ENCODE data around the gene PCCA.

Gene PCCA

GRCh38 chr13:100403675-100404074 lies 314.8 kb downstream of the PCCA start:
- Histone ChIP-seq H3K36me3 (ENCODE audit: control insufficient read depth, insufficient read depth, low read length) (no peaks in the 10 kb centered on the region; the same call in 1 of the 2 replicates), H3K9ac (ENCODE audit: low read depth, low read length) (no peak overlapping the region), H3K27ac (ENCODE audit: low read depth, low read length) (no peak overlapping the region), H3K4me3 (ENCODE audit: low read depth, low read length) (no peak overlapping the region), H3K9me3 (ENCODE audit: control insufficient read depth, insufficient read depth, low read length) (peaks cover 34% of the 10 kb centered on the region), H3K27me3 (ENCODE audit: control insufficient read depth, insufficient read depth, low read length) (no peaks in the 10 kb centered on the region), H3K4me1 (ENCODE audit: control insufficient read depth, insufficient read depth, low read length) (0 out of 2 replicates have a peak, but pooled peaks cover 8% of the 10 kb centered on the region)

GRCh38 chr13:100409132-100409531 lies 320.2 kb downstream of the PCCA start:
- H3K27ac ChIP-seq (ENCODE audit: low read depth, low read length) = no peak overlapping the region
- H3K9ac ChIP-seq (ENCODE audit: low read depth, low read length) = no peak overlapping the region

DNA sequence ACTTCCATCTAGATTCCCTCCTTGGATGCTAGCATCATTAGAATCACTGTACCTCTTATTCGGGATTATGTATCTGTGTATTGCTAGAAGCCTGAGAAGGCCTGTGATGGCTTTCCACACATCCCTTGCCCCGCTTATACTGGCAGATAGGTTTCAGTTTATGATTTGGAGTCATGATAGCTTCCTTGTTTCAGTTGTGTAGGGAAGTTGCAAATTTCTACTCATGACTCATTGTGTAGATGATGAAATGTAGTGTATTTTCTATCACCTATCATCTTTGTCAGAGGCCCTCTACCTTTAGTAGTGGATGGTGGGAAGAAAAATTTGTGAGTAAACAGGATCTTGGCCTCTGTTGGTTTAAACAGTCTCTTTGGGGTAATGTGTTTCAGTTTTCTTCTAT lies 334.5 kb downstream of the PCCA start:
- Histone ChIP-seq H3K27ac (ENCODE audit: low read depth, low read length) (no peak overlapping the region), H3K36me3 (ENCODE audit: control insufficient read depth, insufficient read depth, low read length) (peaks cover 4% of the 10 kb centered on the region; the same call in 1 of the 2 replicates), H3K4me1 (ENCODE audit: control insufficient read depth, insufficient read depth, low read length) (no peaks in the 10 kb centered on the region), H3K9ac (ENCODE audit: low read depth, low read length) (no peak overlapping the region), H3K4me3 (ENCODE audit: low read depth, low read length) (no peak overlapping the region), H3K27me3 (ENCODE audit: control insufficient read depth, insufficient read depth, low read length) (no peaks in the 10 kb centered on the region), H3K9me3 (ENCODE audit: control insufficient read depth, insufficient read depth, low read length) (no peaks in the 10 kb centered on the region)

More at GRCh38 chr13:100409132-100409531, 320.2 kb downstream of the PCCA start:
- Histone ChIP-seq H3K9me3 (ENCODE audit: control insufficient read depth, insufficient read depth, low read length) (peaks cover 45% of the 10 kb centered on the region), H3K27me3 (ENCODE audit: control insufficient read depth, insufficient read depth, low read length) (no peaks in the 10 kb centered on the region), H3K36me3 (ENCODE audit: control insufficient read depth, insufficient read depth, low read length) (no peaks in the 10 kb centered on the region), H3K4me1 (ENCODE audit: control insufficient read depth, insufficient read depth, low read length) (no peaks in the 10 kb centered on the region), H3K4me3 (ENCODE audit: low read depth, low read length) (no peak overlapping the region)

DNA sequence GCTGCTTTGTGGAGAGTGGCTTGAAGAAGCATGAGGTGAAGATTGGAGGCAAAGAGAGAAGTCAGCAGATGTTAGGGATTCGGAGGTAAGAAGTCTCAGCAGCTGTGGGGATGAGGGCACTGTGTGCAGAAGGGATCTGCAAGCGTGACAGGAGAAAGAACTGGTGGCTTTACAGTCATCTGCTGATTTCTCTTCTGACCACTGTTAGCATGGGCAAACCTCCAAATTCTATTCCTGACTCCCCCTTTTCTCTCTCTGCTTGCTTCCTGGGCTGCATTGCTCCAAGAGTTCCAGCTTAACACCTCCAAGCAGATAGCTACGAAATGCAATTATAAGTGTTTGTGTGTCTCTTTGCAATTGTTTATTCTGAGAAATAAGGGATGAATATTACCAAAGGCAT lies 340.1 kb downstream of the PCCA start:
- Histone ChIP-seq H3K36me3 (ENCODE audit: control insufficient read depth, insufficient read depth, low read length) (peaks cover 10% of the 10 kb centered on the region), H3K9me3 (ENCODE audit: control insufficient read depth, insufficient read depth, low read length) (no peaks in the 10 kb centered on the region), H3K4me1 (ENCODE audit: control insufficient read depth, insufficient read depth, low read length) (no peaks in the 10 kb centered on the region), H3K27ac (ENCODE audit: low read depth, low read length) (no peak overlapping the region), H3K4me3 (ENCODE audit: low read depth, low read length) (no peak overlapping the region), H3K27me3 (ENCODE audit: control insufficient read depth, insufficient read depth, low read length) (no peaks in the 10 kb centered on the region), H3K9ac (ENCODE audit: low read depth, low read length) (no peak overlapping the region)

GRCh38 chr13:100432611-100433010 lies 343.7 kb downstream of the PCCA start:
- Histone ChIP-seq H3K36me3 (ENCODE audit: control insufficient read depth, insufficient read depth, low read length) (peaks cover 6% of the 10 kb centered on the region), H3K9ac (ENCODE audit: low read depth, low read length) (no peak overlapping the region), H3K9me3 (ENCODE audit: control insufficient read depth, insufficient read depth, low read length) (no peaks in the 10 kb centered on the region), H3K27ac (ENCODE audit: low read depth, low read length) (no peak overlapping the region), H3K4me3 (ENCODE audit: low read depth, low read length) (no peak overlapping the region), H3K4me1 (ENCODE audit: control insufficient read depth, insufficient read depth, low read length) (no peaks in the 10 kb centered on the region), H3K27me3 (ENCODE audit: control insufficient read depth, insufficient read depth, low read length) (no peaks in the 10 kb centered on the region)

GRCh38 chr13:100433475-100433874 lies 344.6 kb downstream of the PCCA start:
- peaks cover 3% of the 10 kb centered on the region for H3K4me1 ChIP-seq (ENCODE audit: control insufficient read depth, insufficient read depth, low read length)
- H3K36me3 ChIP-seq (ENCODE audit: control insufficient read depth, insufficient read depth, low read length) = peaks cover 6% of the 10 kb centered on the region
- H3K9ac ChIP-seq (ENCODE audit: low read depth, low read length) = no peak overlapping the region
- H3K27ac ChIP-seq (ENCODE audit: low read depth, low read length) = no peak overlapping the region
- no peaks in the 10 kb centered on the region for H3K9me3 ChIP-seq (ENCODE audit: control insufficient read depth, insufficient read depth, low read length)
- H3K27me3 ChIP-seq (ENCODE audit: control insufficient read depth, insufficient read depth, low read length) = no peaks in the 10 kb centered on the region
- no peak overlapping the region for H3K4me3 ChIP-seq (ENCODE audit: low read depth, low read length)

DNA sequence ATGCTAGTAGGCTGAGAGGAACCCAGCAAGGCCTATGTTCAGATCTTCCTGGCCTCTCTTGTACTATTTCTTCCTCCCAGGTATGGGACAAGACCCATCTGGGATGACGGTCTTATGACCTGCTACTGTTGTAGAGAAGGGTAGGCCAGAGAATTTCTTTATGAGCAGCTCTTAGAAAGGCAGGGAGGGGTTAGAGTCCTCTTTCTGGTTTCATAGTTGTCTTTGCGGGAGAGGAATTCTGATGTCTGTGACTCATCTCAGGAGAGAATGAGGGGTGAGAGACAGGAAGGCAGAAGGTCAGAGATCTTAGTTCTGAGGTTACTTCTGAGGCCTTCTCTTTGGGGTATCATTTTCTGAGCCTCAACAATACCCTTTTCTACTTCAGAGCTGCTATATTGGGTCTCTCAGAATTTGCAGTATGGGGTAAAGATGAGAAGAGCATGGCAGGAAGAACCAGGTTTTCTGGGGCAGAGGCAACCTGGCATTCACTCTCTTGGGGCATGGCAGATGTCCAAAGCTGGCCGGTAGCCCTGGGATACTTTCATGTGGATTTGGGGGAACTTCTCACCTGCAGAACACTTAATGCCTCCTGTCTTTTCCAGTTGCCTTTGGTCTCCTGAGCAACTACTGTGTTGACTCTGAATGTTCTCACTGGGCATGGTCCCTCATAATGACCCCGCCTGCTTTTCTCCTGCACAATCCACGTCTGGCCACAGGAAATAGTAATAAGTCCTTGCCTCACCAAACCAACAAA lies 345.3 kb downstream of the PCCA start:
- H3K36me3 ChIP-seq (ENCODE audit: control insufficient read depth, insufficient read depth, low read length) = peaks cover 6% of the 10 kb centered on the region
- no peak overlapping the region for H3K9ac ChIP-seq (ENCODE audit: low read depth, low read length)
- no peaks in the 10 kb centered on the region for H3K27me3 ChIP-seq (ENCODE audit: control insufficient read depth, insufficient read depth, low read length)
- no peak overlapping the region for H3K4me3 ChIP-seq (ENCODE audit: low read depth, low read length)
- H3K27ac ChIP-seq (ENCODE audit: low read depth, low read length) = no peak overlapping the region
- H3K4me1 ChIP-seq (ENCODE audit: control insufficient read depth, insufficient read depth, low read length) = peaks cover 10% of the 10 kb centered on the region
- no peaks in the 10 kb centered on the region for H3K9me3 ChIP-seq (ENCODE audit: control insufficient read depth, insufficient read depth, low read length)

GRCh38 chr13:100436099-100436498 lies 347.2 kb downstream of the PCCA start:
- peaks cover 28% of the 10 kb centered on the region for H3K4me1 ChIP-seq (ENCODE audit: control insufficient read depth, insufficient read depth, low read length)

GRCh38 chr13:100438059-100438788 lies 349.3 kb downstream of the PCCA start:
- Histone ChIP-seq H3K27me3 (ENCODE audit: control insufficient read depth, insufficient read depth, low read length) (no peaks in the 10 kb centered on the region), H3K4me3 (ENCODE audit: low read depth, low read length) (no peak overlapping the region), H3K4me1 (ENCODE audit: control insufficient read depth, insufficient read depth, low read length) (peaks cover 35% of the 10 kb centered on the region), H3K9ac (ENCODE audit: low read depth, low read length) (no peak overlapping the region), H3K27ac (ENCODE audit: low read depth, low read length) (peak overlapping the region; percentile 81), H3K36me3 (ENCODE audit: control insufficient read depth, insufficient read depth, low read length) (no peaks in the 10 kb centered on the region; the same call in 1 of the 2 replicates), H3K9me3 (ENCODE audit: control insufficient read depth, insufficient read depth, low read length) (no peaks in the 10 kb centered on the region)

More at GRCh38 chr13:100436099-100436498, 347.2 kb downstream of the PCCA start:
- H3K36me3 ChIP-seq (ENCODE audit: control insufficient read depth, insufficient read depth, low read length) = no peaks in the 10 kb centered on the region; the same call in 1 of the 2 replicates
- no peak overlapping the region for H3K9ac ChIP-seq (ENCODE audit: low read depth, low read length)
- H3K27me3 ChIP-seq (ENCODE audit: control insufficient read depth, insufficient read depth, low read length) = no peaks in the 10 kb centered on the region
- H3K9me3 ChIP-seq (ENCODE audit: control insufficient read depth, insufficient read depth, low read length) = no peaks in the 10 kb centered on the region
- H3K27ac ChIP-seq (ENCODE audit: low read depth, low read length) = no peak overlapping the region
- no peak overlapping the region for H3K4me3 ChIP-seq (ENCODE audit: low read depth, low read length)

DNA sequence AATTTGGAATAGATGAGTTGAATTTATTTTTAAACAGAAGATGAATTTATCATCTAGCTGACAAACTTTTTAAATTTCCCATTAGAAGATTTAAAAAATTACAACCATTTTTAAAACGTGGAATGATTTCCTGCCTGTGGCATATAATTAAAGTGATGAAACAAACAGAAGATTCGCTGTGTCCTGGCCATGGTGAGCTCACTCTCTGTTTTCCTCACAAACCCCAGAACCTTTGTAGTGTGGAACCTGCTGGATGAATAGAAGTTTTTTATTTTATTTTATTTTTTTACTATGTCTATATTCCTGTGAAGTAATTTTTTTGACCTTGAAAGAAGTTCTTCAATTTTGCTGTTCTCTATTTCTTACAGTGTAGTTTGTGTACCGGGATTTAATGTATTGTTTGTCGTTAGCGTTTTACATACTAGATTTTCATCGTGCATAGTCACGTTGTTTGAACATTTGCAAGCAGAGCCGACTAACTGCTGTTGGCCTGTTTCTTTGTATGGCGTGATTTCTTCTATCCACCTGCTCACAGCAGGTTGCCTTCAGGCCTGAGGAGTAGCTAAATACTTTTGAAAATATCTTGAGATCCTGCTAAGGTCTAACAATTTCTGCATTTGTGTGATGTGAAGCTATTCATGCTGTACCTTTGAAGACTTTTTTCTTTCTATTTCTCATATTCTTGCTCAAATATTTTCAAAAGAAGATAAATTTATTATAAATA lies 350.5 kb downstream of the PCCA start:
- Histone ChIP-seq H3K9ac (ENCODE audit: low read depth, low read length) (peak overlapping the region; percentile 36; the same call in 1 of the 2 replicates), H3K4me3 (ENCODE audit: low read depth, low read length) (peak overlapping the region; percentile 14), H3K4me1 (ENCODE audit: control insufficient read depth, insufficient read depth, low read length) (peaks cover 35% of the 10 kb centered on the region), H3K27ac (ENCODE audit: low read depth, low read length) (peak overlapping the region; percentile 81), H3K36me3 (ENCODE audit: control insufficient read depth, insufficient read depth, low read length) (no peaks in the 10 kb centered on the region), H3K9me3 (ENCODE audit: control insufficient read depth, insufficient read depth, low read length) (no peaks in the 10 kb centered on the region), H3K27me3 (ENCODE audit: control insufficient read depth, insufficient read depth, low read length) (no peaks in the 10 kb centered on the region)

Data from HUES48 (cell line).